Stimulated activated CD8-positive, alpha-beta memory T cell treated with anti-CD3 and anti-CD28 coated beads, Interleukin-15, amount 100 ng/mL, for 1 hour (primary cell): ENCODE measurements around the gene RGS6.

Source experiments
- DNase-seq: peaks from one replicate; pipeline ENCODE4 v3.0.0-alpha.2; 2020; ENCODE audit warnings: low read depth

Gene RGS6

DNA sequence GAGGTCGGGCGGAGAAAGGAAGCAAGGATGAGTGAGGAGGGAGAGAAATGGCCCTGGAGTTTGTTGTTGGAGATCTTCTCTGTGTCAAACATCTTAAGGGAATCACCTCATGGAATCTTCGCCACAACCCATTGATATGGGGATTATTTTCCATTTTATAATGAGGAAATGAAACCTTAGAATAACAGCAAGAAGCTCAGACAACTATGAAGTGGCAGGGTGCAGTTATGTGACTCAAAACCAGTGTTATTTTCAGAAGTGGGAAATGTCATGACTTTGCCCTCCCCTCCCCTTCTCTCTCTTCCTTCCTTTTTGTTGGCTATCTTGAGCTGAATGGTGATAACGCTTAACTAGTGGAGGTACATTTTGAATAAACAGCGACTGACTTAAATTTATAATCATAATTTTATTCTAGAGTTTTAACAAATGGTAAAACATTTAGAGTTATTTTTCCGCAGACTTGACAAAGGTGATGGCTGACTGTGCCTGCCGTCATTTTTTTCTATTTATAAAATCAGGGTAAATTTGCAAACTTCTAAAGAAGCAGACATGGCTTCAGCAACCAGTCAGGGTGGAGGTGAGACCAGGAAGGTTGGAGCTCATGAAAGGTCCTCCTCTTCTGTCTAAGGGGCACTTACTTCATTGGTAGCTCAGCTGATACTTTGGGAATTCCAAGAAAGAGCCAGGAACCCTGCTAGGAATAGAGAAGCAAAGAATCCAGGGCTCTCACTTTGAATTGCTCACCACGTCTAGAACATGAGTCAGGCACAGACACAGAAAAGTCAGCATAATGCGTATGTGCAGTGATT, 232.4 kb downstream of the RGS6 start:
- DNase-seq: no peak

- no peak for DNase-seq
Measured at GRCh38 chr14:72165229-72165698, 233.0 kb downstream of the RGS6 start.

DNA sequence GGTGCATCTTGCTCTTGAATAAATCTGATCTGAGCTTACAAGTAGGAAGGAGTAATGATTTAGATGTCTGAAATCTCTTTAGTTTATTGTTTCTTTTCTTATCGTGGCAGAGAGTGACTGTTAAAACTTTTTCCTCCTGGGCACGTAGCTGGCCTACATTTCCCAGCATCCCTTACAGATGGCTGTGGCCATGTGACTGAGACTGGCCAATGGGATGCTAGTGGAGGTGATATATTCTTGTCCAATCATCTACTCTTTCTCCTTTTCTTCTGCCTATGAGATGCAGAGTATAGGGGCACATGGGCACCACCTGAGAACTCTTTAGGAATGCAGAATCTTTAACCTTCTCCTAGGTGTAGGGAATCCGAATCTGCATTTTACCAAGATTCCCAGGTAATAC, 237.3 kb downstream of the RGS6 start:
- no peak for DNase-seq

DNA sequence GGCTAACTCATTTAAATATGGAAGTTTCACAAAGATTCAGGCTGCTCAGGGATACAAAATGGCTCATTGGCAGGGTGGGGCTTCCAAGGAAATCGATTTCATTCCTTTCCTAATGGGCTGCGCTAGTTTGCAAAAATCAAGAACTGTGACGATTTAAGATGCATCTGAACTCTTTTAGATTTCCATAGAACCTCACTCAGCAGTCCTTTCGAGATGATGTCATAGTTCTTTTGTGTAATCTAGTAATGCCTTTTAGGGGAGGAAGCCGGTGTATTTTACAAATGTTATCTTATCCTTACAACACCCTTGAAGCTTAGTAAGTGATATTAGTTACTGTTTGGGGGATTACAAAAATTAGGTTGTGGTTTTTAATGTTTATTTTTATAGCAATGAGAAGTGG, 239.8 kb downstream of the RGS6 start:
- no peak for DNase-seq

- no peak for DNase-seq
Measured at GRCh38 chr14:72172597-72172996, 240.4 kb downstream of the RGS6 start.

GRCh38 chr14:72173038-72173720, 240.9 kb downstream of the RGS6 start:
- DNase-seq: no peak

DNA sequence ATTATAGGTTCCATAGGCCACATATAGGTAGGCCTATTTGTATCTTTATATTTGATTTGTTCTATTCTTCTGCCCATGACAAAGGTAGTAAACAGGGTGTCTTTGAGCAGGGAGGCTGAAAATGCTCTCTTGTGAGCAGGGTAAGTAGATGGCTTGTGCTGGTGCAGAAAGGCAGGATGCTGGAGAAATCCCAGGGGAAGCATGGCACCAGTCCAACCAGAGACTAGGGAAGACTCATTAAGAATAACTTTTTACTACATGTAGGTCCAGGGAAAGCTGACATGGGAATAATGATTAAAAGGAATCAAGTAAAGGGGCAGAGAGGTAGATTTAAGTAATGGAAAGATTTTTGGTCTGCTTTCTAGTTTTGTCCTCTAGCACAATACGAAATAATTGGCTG, 245.0 kb downstream of the RGS6 start:
- DNase-seq: no peak

DNA sequence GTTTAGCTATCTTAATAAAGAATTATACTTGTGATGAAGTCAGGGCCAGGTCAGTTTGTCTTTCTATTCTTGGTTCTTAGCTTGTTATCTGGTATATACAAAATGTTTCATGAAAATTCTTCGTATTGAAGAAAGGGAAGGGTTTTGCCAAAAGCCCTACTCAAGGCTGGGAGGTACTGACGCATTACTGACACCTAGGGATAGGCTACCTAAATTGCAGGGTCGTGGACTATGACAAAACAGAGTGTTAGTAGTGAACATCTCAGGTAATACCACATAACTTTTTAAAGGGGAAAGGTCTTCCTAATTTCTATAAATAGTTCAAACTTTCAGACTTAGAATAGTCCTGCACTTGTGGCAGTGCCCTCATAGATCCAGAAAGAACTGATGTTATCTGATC, 246.3 kb downstream of the RGS6 start:
- no peak for DNase-seq

DNA sequence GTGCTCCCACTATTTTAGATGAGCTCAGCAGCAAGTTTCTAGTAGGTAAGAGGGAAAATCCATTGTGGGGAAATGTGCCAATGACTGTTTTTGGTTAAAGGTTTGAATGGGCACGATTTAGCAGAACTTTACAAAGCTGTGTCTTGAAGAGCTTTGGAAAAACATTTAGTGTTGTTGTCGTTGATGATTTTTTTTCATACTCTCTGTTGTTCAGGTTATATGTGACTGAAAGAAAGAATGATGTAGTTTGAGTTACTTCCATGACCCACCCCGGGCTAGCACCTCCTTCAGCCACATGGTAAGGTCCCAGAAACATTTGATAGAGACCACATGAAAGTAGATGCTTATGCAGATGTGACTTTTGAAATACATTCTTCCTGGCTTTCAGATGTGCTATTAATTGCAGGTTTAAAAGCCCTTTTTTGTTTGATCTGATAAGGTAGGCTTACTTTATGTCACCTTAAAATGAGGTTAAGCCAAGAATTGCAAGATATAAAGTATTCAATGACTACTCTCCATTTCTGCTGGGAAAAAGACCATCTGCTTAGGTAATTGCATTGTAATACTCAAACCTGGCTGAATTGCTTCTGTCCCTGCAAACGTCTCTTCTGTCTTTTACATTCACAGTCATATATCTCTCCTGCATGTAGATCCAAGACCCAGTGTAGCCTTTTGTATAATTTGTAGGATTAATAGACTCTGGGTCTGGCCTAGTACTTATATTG, 250.6 kb downstream of the RGS6 start:
- DNase-seq: no peak

- DNase-seq: no peak
Measured at GRCh38 chr14:72183631-72184030, 251.4 kb downstream of the RGS6 start.

GRCh38 chr14:72186523-72186922, 254.3 kb downstream of the RGS6 start:
- no peak for DNase-seq

DNA sequence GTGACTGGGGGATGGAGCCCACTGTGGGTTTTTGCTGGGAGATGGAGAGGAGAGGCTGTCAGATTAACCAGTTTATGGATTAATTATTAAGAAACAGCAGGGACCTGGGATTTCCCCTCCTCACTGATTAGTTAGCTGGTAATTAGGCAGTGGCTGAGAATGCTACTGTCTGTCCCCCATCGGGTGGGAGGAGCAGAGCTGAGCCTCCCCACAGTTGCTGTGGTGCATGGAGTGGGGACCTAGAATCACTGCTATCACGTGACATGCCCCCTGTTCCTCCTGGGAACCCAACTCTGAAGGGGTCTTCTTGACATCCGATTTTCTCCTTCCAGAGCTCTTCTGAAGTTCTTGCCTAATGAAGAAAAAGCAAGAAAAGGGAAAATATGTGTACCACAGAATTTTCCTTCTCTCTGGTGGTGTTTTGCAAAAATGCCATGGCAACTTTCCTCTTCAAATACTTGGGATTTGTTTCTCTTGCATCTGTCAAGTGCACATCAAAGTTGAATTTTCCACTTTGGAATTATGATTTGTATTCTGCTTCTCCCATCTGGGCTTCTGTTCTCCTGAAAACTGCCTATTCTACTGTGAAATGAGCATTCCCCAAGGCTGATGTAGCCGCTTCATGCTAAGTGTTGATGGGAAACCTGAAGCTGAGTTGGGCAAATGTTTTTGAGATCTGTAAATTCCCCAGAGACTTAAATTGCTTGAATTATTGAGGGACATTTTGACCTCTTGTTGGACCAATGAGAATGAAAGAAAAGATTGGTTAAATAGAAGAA, 264.2 kb downstream of the RGS6 start:
- no peak for DNase-seq

- DNase-seq: no peak
Measured at GRCh38 chr14:72201645-72202044, 269.4 kb downstream of the RGS6 start.

DNA sequence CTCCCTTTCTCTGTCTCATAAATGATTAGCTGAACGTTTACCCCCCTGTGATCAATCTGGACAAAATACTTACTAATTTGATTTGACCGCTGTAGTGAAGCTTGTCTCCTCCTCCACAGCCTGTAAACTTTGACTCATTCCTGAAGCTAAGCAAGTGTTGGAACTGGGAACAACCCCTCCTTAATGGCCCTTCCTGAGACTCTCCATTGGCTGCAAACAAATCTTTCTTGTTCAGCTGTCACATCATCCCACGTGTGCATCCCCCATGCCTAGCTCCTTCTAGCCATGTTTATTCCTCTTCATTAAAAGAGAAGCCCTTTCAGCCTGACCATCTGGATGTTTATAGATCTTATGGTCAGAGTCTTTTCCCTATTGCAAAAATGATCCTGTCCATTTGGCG, 281.2 kb downstream of the RGS6 start:
- DNase-seq: no peak

DNA sequence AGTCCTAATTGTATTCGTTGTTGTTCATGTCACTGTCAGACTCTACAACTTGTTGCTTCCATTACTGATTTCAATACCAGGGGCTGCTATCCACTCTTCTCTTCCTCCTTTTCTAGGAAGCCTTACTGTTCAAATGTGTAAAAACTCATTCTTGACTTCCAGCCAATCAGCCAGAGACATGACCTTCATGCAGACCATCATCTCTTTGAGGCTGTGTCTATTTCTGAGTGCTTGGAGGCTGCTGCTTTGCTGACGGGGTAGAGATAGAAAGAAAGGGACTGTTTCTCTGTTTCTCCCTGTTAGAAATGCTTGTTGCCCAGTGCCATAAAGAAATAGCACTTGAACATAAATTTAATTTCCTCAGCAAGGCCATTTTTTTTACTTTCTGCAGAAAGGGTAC, 282.9 kb downstream of the RGS6 start:
- no peak for DNase-seq

GRCh38 chr14:72217135-72217534, 284.9 kb downstream of the RGS6 start:
- DNase-seq: no peak

DNA sequence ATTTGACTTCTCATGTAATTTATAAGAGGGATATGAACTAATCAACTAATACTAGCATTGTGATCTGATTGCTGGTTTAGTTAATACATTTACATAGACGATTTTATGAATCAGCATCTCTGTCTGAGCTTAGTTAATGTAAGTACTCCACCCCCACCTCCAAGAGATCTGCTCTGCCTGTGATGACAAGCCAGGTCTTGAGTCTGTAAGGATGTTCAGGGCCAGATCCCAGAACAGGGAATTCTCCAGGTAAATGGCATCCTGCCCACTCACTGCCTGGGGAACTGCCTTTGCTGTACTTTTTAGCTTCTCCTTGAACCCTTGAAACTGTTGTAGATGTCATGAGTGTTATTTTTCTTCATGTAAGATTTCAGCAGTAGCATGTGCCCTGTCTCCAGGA, 289.8 kb downstream of the RGS6 start:
- DNase-seq: no peak

GRCh38 chr14:72236629-72237028, 304.4 kb downstream of the RGS6 start:
- no peak for DNase-seq

DNA sequence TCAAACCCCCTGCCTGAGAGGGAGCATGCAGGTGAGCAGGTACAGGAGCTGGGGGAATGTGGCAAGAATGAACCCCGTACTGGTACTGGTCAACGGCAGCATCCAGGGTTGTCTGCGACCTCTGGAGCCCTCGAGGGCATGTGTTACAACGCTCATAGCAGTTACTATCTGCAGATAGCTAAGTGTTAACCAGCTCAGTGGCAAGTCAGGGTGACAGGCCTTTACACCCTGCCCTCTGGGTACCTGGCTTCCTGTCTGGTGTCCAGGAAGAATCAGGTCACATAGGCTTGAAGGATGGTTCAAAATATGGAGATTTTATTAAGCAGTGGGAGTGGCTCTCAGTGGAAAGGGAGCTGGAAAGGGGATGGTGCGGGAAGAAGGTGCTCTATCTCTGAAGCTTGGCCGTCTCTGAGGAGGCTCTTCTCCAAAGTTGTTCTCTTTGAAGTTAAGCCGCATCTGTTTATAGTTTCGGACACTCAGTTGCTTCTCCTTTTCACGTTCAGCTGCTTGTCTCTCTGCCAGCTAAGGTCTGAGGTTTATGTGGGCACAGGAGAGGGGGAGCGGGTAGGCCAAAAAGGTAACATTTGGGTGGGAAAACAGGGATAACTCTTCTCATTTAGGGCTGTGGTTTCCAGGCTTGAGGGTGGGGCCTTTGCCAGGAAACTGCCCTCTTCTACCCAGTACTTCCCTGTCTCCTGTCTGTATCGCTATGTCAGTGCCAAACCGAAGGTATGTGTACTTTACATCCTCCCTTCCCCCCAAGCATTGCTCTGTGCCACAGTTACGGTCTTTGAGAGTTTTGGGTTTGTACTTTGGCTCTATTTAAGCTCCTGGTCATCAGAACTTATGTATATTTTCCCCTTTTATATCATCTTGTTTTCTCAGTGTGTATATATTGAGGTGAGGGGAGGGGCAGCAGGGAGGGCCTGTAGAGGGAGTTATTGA, 305.8 kb downstream of the RGS6 start:
- DNase-seq: no peak

GRCh38 chr14:72243309-72244293, 311.4 kb downstream of the RGS6 start:
- DNase-seq: no peak
